Measurements from ENCODE around the gene GNAQ. TPM values are rescaled to one million over a fixed set of nuclear protein-coding genes. Genes with fewer than 3 reads are reported as not detected.

GNAQ gene
- polyA plus RNA-seq, 1 of the 3 experiments (the other 2 are of a cell fraction): 20.9 TPM

- no peak for TF ChIP-seq CTCF (IDR thresholded peaks at IDR 0.05)
- TF ChIP-seq YY1 (IDR thresholded peaks at IDR 0.05; ENCODE audit: low read depth): no peak
- TF ChIP-seq RXRA (IDR thresholded peaks at IDR 0.05; ENCODE audit: borderline replicate concordance, low read depth): no peak
- peak; percentile 58; the same call in 1 of the 2 replicates for TF ChIP-seq TEAD4 (IDR thresholded peaks at IDR 0.05; ENCODE audit: borderline replicate concordance, insufficient read depth)
- TF ChIP-seq NRF1 (IDR thresholded peaks at IDR 0.05; ENCODE audit: low read depth, low read length): no peak
- peak; percentile 79 for TF ChIP-seq NFIC (IDR thresholded peaks at IDR 0.05; ENCODE audit: borderline replicate concordance)
- no peak for TF ChIP-seq CHD2 (IDR thresholded peaks at IDR 0.05; ENCODE audit: low read length, partially characterized antibody)
- TF ChIP-seq EZH2phosphoT487 (IDR thresholded peaks at IDR 0.05; ENCODE audit: borderline replicate concordance, low read depth): no peak
- TF ChIP-seq RAD21 (IDR thresholded peaks at IDR 0.05; ENCODE audit: low read length): no peak
- TF ChIP-seq JUND (IDR thresholded peaks at IDR 0.05): peak; percentile 69
These were observed 104.3 kb downstream of the GNAQ start (continued) for GRCh38 chr9:77927265-77927664.

GRCh38 chr9:77926371-77926878 lies 105.2 kb downstream of the GNAQ start:
- H2AFZ ChIP-seq (ENCODE audit: low read depth): no peak overlapping the region
- peaks cover 77% of the 10 kb centered on the region for H3K79me2 ChIP-seq (ENCODE audit: insufficient read depth)
- TF ChIP-seq USF2 (IDR thresholded peaks at IDR 0.05; ENCODE audit: borderline replicate concordance, low read depth, low read length): no peak
- no peak for TF ChIP-seq RCOR1 (IDR thresholded peaks at IDR 0.05; ENCODE audit: low read length)
- TF ChIP-seq MXI1 (IDR thresholded peaks at IDR 0.05; ENCODE audit: low read depth, low read length): no peak
- peak; percentile 84 for TF ChIP-seq PBX3 (IDR thresholded peaks at IDR 0.05)
- no peak for TF ChIP-seq TAF1 (IDR thresholded peaks at IDR 0.05; ENCODE audit: borderline replicate concordance, low read depth, low read length)
- TF ChIP-seq TCF12 (IDR thresholded peaks at IDR 0.05): peak; percentile 90
- TF ChIP-seq FOXM1 (IDR thresholded peaks at IDR 0.05; ENCODE audit: low read depth): peak; percentile 20; the same call in 1 of the 2 replicates
- TF ChIP-seq NRF1 (IDR thresholded peaks at IDR 0.05; ENCODE audit: low read depth, low read length): no peak
- no peak for TF ChIP-seq SMC3 (IDR thresholded peaks at IDR 0.05; ENCODE audit: low read depth, low read length)
- peak; percentile 5 to 72; a peak in 1 of 4 replicates for TF ChIP-seq EP300 (IDR thresholded peaks at IDR 0.05; ENCODE audit: borderline replicate concordance in 1 of 2, low read depth in 1 of 2, low read length in 1 of 2)
- no peak for TF ChIP-seq ELF1 (IDR thresholded peaks at IDR 0.05)
- TF ChIP-seq MAX (IDR thresholded peaks at IDR 0.05; ENCODE audit: low read depth): no peak
- no peak for TF ChIP-seq REST (IDR thresholded peaks at IDR 0.05; ENCODE audit: low read depth, low read length)
- TF ChIP-seq YY1 (IDR thresholded peaks at IDR 0.05; ENCODE audit: low read depth): no peak
- TF ChIP-seq IRF3 (IDR thresholded peaks at IDR 0.05; ENCODE audit: low read depth, low read length): no peak
- peak; percentile 91 for TF ChIP-seq JUND (IDR thresholded peaks at IDR 0.05)
- TF ChIP-seq SIN3A (IDR thresholded peaks at IDR 0.05; ENCODE audit: borderline replicate concordance, low read depth, low read length): no peak

More at GRCh38 chr9:77926371-77926878, 105.2 kb downstream of the GNAQ start:
- no peak overlapping the region; the same call in 1 of the 2 replicates for H3K9ac ChIP-seq
- peaks cover 4% of the 10 kb centered on the region; the same call in 1 of the 2 replicates for H4K20me1 ChIP-seq (ENCODE audit: insufficient read depth)
- H3K4me2 ChIP-seq: peak overlapping the region; percentile 56
- peaks cover 35 to 40% of the 10 kb centered on the region in 2 experiments for H3K4me1 ChIP-seq (ENCODE audit: control insufficient read depth in 1 of 2, insufficient read depth in 2 of 2, low read depth in 1 of 2, low read length in 1 of 2)
- no peaks in the 10 kb centered on the region for H3K27me3 ChIP-seq (ENCODE audit: insufficient read depth)
- H3K4me3 ChIP-seq (ENCODE audit: low read depth in 2 of 2, low read length in 1 of 2): no peak overlapping the region
- peaks cover 5 to 7% of the 10 kb centered on the region in 2 experiments for H3K36me3 ChIP-seq (replicated peaks in 1 of 2; ENCODE audit: control insufficient read depth in 1 of 2, insufficient read depth in 2 of 2, low read length in 1 of 2)
- no peaks in the 10 kb centered on the region for H3K9me2 ChIP-seq
- POLR2A ChIA-PET: no interaction called here
- CTCF ChIA-PET: interaction anchor here (1.0 to 1.4 kb wide), 2 partner anchors 29 to 109 kb away, joined by 3 read pairs; no protein-coding TSS in a partner anchor
- H3K27ac ChIP-seq (ENCODE audit: low read depth in 2 of 2, low read length in 1 of 2): peak overlapping the region; percentile 79 to 82
- no peak for DNase-seq
- peaks cover 23% of the 10 kb centered on the region for H3F3A ChIP-seq (replicated peaks; ENCODE audit: insufficient read depth)
- no peaks in the 10 kb centered on the region for H3K9me3 ChIP-seq

Measured in SK-N-SH (cell line).